H1 (cell line): ENCODE results near the gene FAM9C. TPM values are rescaled to one million over a fixed set of nuclear protein-coding genes. Genes with fewer than 3 reads are reported as not detected.

ENCODE experiments used
- CTCF ChIA-PET: fragments of 300-600 bp; sonication (Branson Sonifier 250); formaldehyde crosslinking; loops from one replicate; lab custom pipeline; 2021; ENCODE audit not compliant: partially characterized antibody; lab: Charles Lee
- POLR2A ChIA-PET: fragments of 300-600 bp; sonication (Branson Sonifier 250); formaldehyde crosslinking; loops from one replicate; lab custom pipeline; 2021; ENCODE audit warnings: inconsistent platforms; ENCODE audit not compliant: partially characterized antibody; lab: Charles Lee
- DNase-seq, 2 experiments: peaks; one replicate each; pipeline versions ENCODE4 v3.0.0 to v3.0.0-alpha.2; 2010 to 2022; ENCODE audit warnings: low spot score in 2 of 2, low read depth in 1 of 2, mixed read lengths in 1 of 2
- FAIRE-seq: peaks from 2 replicates; lab custom pipeline; 2011; peaks lifted over from hg19 to GRCh38; lab: Jason Lieb, UNC
- H2AFZ ChIP-seq: 2 replicates; pipeline ENCODE4 v1.8.1; 2012; ENCODE audit warnings: low read length, inconsistent platforms
- H2AK5ac ChIP-seq: 2 replicates; pipeline ENCODE4 v1.6.1; 2013; ENCODE audit warnings: low read depth, low read length
- H2BK120ac ChIP-seq: replicated peaks from 2 replicates; pipeline ENCODE3; 2013; ENCODE audit warnings: low read depth, low read length, inconsistent platforms
- H2BK12ac ChIP-seq: 2 replicates; pipeline ENCODE4 v1.6.1; 2013; ENCODE audit warnings: low read depth, low read length
- H2BK15ac ChIP-seq: 2 replicates; pipeline ENCODE4 v1.6.1; 2013; ENCODE audit warnings: low read length
- H2BK20ac ChIP-seq: 2 replicates; pipeline ENCODE4 v1.6.1; 2013; ENCODE audit warnings: low read length
- H2BK5ac ChIP-seq: 2 replicates; pipeline ENCODE4 v1.6.1; 2013; ENCODE audit warnings: low read depth, low read length
- H3K14ac ChIP-seq: 2 replicates; pipeline ENCODE4 v1.6.1; 2013; ENCODE audit warnings: inconsistent platforms; ENCODE audit not compliant: insufficient read length
- H3K18ac ChIP-seq: 2 replicates; pipeline ENCODE4 v1.6.1; 2013; ENCODE audit warnings: low read length; ENCODE audit errors: extremely low read depth
- H3K23ac ChIP-seq: 2 replicates; pipeline ENCODE4 v1.6.1; 2013; ENCODE audit warnings: inconsistent platforms; ENCODE audit not compliant: insufficient read length
- H3K23me2 ChIP-seq: 2 replicates; pipeline ENCODE4 v1.6.1; 2013; ENCODE audit warnings: low read depth, low read length
- H3K27ac ChIP-seq: 2 replicates; pipeline ENCODE4 v1.6.1; 2011; ENCODE audit warnings: low read depth, low read length, inconsistent platforms
- H3K27me3 ChIP-seq, 4 experiments: replicated peaks in 1 of 4; 1 replicate in 1 of 4; 2 replicates in 3 of 4; pipeline versions ENCODE4 v1.6.1 to v1.8.1; 2011 to 2013; ENCODE audit warnings: low read length in 3 of 4, mild to moderate bottlenecking in 3 of 4, inconsistent platforms in 2 of 4, mixed read lengths in 2 of 4, moderate library complexity in 1 of 4; ENCODE audit not compliant: control insufficient read depth in 3 of 4, insufficient read depth in 3 of 4; ENCODE audit errors: extremely low read depth in 1 of 4
- H3K36me3 ChIP-seq, 4 experiments: 2 replicates each; pipeline versions ENCODE4 v1.6.1 to v1.8.1; 2011 to 2013; ENCODE audit warnings: mild to moderate bottlenecking in 4 of 4, low read length in 3 of 4, moderate library complexity in 2 of 4, control low read depth in 1 of 4, inconsistent platforms in 1 of 4; ENCODE audit not compliant: insufficient read depth in 4 of 4, control insufficient read depth in 2 of 4
- H3K4ac ChIP-seq: replicated peaks from 2 replicates; pipeline ENCODE3; 2013; ENCODE audit warnings: low read length, low read depth, mixed read lengths, inconsistent platforms; ENCODE audit not compliant: insufficient read length
- H3K4me1 ChIP-seq, 4 experiments: replicated peaks in 1 of 4; 1 replicate in 1 of 4; 2 replicates in 3 of 4; pipeline versions ENCODE4 v1.6.1 to v1.8.1; 2011 to 2013; ENCODE audit warnings: low read length in 3 of 4, inconsistent platforms in 2 of 4, mixed read lengths in 1 of 4; ENCODE audit not compliant: insufficient read depth in 4 of 4, control insufficient read depth in 3 of 4
- H3K4me2 ChIP-seq, 2 experiments: 2 replicates each; pipeline versions ENCODE4 v1.6.1 to v1.8.1; 2011 to 2013; ENCODE audit warnings: low read depth in 2 of 2, low read length in 2 of 2, control low read depth in 1 of 2, inconsistent platforms in 1 of 2, mild to moderate bottlenecking in 1 of 2; ENCODE audit not compliant: insufficient read depth in 1 of 2
- H3K4me3 ChIP-seq, 4 experiments: fragments of 200-600, 300-600 bp in 1 of 4; sonication (generic), shearing (Covaris generic), sonication (Bioruptor Twin) in 1 of 4; 2 replicates each; pipeline versions ENCODE4 v1.5.1 to v1.8.1; 2011 to 2016; ENCODE audit warnings: low read length in 4 of 4, low read depth in 3 of 4, control low read depth in 2 of 4, inconsistent platforms in 2 of 4, mild to moderate bottlenecking in 2 of 4, mixed read lengths in 1 of 4, moderate library complexity in 1 of 4; ENCODE audit not compliant: insufficient read depth in 2 of 4; ENCODE audit errors: extremely low read depth in 1 of 4
- H3K56ac ChIP-seq: replicated peaks from 2 replicates; pipeline ENCODE3; 2013; ENCODE audit warnings: low read depth, mild to moderate bottlenecking, mixed read lengths, low read length, inconsistent platforms; ENCODE audit not compliant: insufficient read length
- H3K79me1 ChIP-seq: 2 replicates; pipeline ENCODE4 v1.6.1; 2013; ENCODE audit warnings: low read depth, low read length, control low read depth
- H3K79me2 ChIP-seq, 2 experiments: 2 replicates each; pipeline versions ENCODE4 v1.6.1 to v1.8.1; 2012 to 2013; ENCODE audit warnings: low read length in 2 of 2, mild to moderate bottlenecking in 2 of 2, inconsistent platforms in 1 of 2; ENCODE audit not compliant: insufficient read depth in 2 of 2, control insufficient read depth in 1 of 2
- H3K9ac ChIP-seq, 4 experiments: replicated peaks in 1 of 4; 1 replicate in 1 of 4; 2 replicates in 3 of 4; pipeline versions ENCODE4 v1.6.1 to v1.8.1; 2011 to 2013; ENCODE audit warnings: low read depth in 3 of 4, low read length in 3 of 4, control low read depth in 2 of 4, mild to moderate bottlenecking in 2 of 4, moderate library complexity in 2 of 4, inconsistent platforms in 1 of 4; ENCODE audit errors: extremely low read depth in 1 of 4
- H3K9me3 ChIP-seq, 2 experiments: 2 replicates each; pipeline versions ENCODE4 v1.6.1 to v1.8.1; 2012 to 2013; ENCODE audit warnings: mild to moderate bottlenecking in 2 of 2, moderate library complexity in 2 of 2, control low read depth in 1 of 2, inconsistent platforms in 1 of 2, low read depth in 1 of 2, low read length in 1 of 2, mixed read lengths in 1 of 2; ENCODE audit not compliant: insufficient read depth in 2 of 2
- H4K20me1 ChIP-seq, 2 experiments: replicated peaks in 1 of 2; 2 replicates each; pipeline versions ENCODE3 to v1.8.1; 2011 to 2013; ENCODE audit warnings: inconsistent platforms in 2 of 2, low read length in 2 of 2, mild to moderate bottlenecking in 1 of 2; ENCODE audit not compliant: insufficient read depth in 2 of 2, control insufficient read depth in 1 of 2
- H4K5ac ChIP-seq: 2 replicates; pipeline ENCODE4 v1.6.1; 2013; ENCODE audit warnings: low read length, low read depth, mixed read lengths, inconsistent platforms; ENCODE audit not compliant: insufficient read length
- H4K8ac ChIP-seq: 2 replicates; pipeline ENCODE4 v1.8.0; 2013; ENCODE audit warnings: mild to moderate bottlenecking, moderate library complexity, low read length, inconsistent platforms; ENCODE audit not compliant: insufficient read depth; ENCODE audit errors: extremely low read depth
- H4K91ac ChIP-seq: replicated peaks from 2 replicates; pipeline ENCODE3; 2013; ENCODE audit warnings: low read length, mixed read lengths, inconsistent platforms; ENCODE audit not compliant: insufficient read length
- CHD2 ChIP-seq: IDR thresholded peaks from 2 replicates; pipeline ENCODE4 v1.6.1; 2012; ENCODE audit warnings: low read length, improper control_type of control experiment
- CTBP2 ChIP-seq: IDR thresholded peaks from 2 replicates; pipeline ENCODE4 v1.7.0; 2011; ENCODE audit warnings: borderline replicate concordance, mild to moderate bottlenecking, moderate library complexity, mixed read lengths, low read length; ENCODE audit not compliant: insufficient read depth, insufficient read length
- NANOG ChIP-seq: IDR thresholded peaks from 2 replicates; pipeline ENCODE4 v1.6.1; 2011; ENCODE audit warnings: low read length, low read depth, mild to moderate bottlenecking, inconsistent platforms; ENCODE audit not compliant: insufficient read depth, poor library complexity, severe bottlenecking
- RNF2 ChIP-seq: fragments of 200-900, 300-1000 bp; sonication (generic); IDR thresholded peaks from 2 replicates; pipeline ENCODE4 v1.7.1; 2016; ENCODE audit warnings: borderline replicate concordance, low read depth, mild to moderate bottlenecking, antibody characterized with exemption, low read length; ENCODE audit not compliant: poor library complexity, severe bottlenecking; ENCODE audit errors: missing control alignments
- SP1 ChIP-seq: IDR thresholded peaks from 2 replicates; pipeline ENCODE4 v1.6.1; 2011; ENCODE audit warnings: low read depth, low read length
- WGBS, 2 experiments: shearing (Covaris generic) in 1 of 2; methylation state at CpG; one replicate each; pipeline versions ENCODE4 v1.1.6 to v1.1.7; 2013 to 2015; ENCODE audit warnings: low lambda C conversion rate in 2 of 2, mixed read lengths in 2 of 2, inconsistent platforms in 1 of 2, low coverage in 1 of 2, missing lambda C conversion rate in 1 of 2; ENCODE audit not compliant: insufficient replicate concordance in 2 of 2, insufficient coverage in 1 of 2, insufficient read length in 1 of 2; ENCODE audit errors: extremely low coverage in 1 of 2, missing lambda C conversion rate in 1 of 2; 5-methylcytosine and 5-hydroxymethylcytosine counted together
- polyA plus RNA-seq, 7 experiments: library from polyadenylated mRNA; depleted of rRNA in 3 of 7; stranded (reverse) in 5 of 7; unstranded in 2 of 7; fragments of >200 nt in 5 of 7; fragments of 200-250 nt in 2 of 7; gene quantifications; 1 replicate in 5 of 7; 2 replicates in 1 of 7; 4 replicates in 1 of 7; pipeline versions ENCODE4 v1.2.1 to v1.2.3, GENCODE V29; 2011 to 2013; ENCODE audit warnings: missing spikeins in 2 of 7, mixed read lengths in 2 of 7
- total RNA-seq: library from RNA; stranded (reverse); fragmentation: NEBNext Ultra II Directional; extraction: Animal tissue kit (Norgen Biotek cat#: 25700); gene quantifications from 2 replicates; pipeline ENCODE4 v1.2.1, GENCODE V29; 2021
- TF ChIP-seq, protein P1 (sequence below): IDR thresholded peaks from 2 replicates; pipeline ENCODE4 v1.6.1; 2012; ENCODE audit warnings: inconsistent platforms

FAM9C gene
- total and polyA plus RNA-seq, 2 of the 8 experiments (the other 6 are each of a cell fraction or from before 2014, with no cell fraction given) = not detected

GRCh38 chrX:13043938-13044337 lies 482 bp downstream of the FAM9C start:
- no peak overlapping the region for H4K5ac ChIP-seq
- no peak overlapping the region for H2BK15ac ChIP-seq
- H3K9me3 ChIP-seq = no peaks in the 10 kb centered on the region
- H3K56ac ChIP-seq = no peak overlapping the region
- DNase-seq (no peak), FAIRE-seq (no peak)
- H3K79me2 ChIP-seq = no peaks in the 10 kb centered on the region
- no peak overlapping the region for H3K4me2 ChIP-seq
- no peak overlapping the region for H3K18ac ChIP-seq
- no peak overlapping the region for H3K9ac ChIP-seq
- no peak overlapping the region for H2BK20ac ChIP-seq
- H3K79me1 ChIP-seq = no peaks in the 10 kb centered on the region
- CTCF ChIA-PET = no interaction called here
- no peak overlapping the region for H2AK5ac ChIP-seq
- POLR2A ChIA-PET = no interaction called here
- H4K91ac ChIP-seq = no peak overlapping the region
- no CpG with 5 or more reads among the region's 25 CpGs for WGBS, 2 experiments
- H3K23ac ChIP-seq = no peak overlapping the region
- H2BK120ac ChIP-seq = no peak overlapping the region
- no peaks in the 10 kb centered on the region for H4K20me1 ChIP-seq
- no peaks in the 10 kb centered on the region for H3K36me3 ChIP-seq
- TF ChIP-seq SP1 = no peak
- TF ChIP-seq CHD2 = no peak
- TF ChIP-seq RNF2 = no peak
- no peak for TF ChIP-seq CTBP2
- TF ChIP-seq NANOG = no peak
- TF ChIP-seq, protein P1, sequence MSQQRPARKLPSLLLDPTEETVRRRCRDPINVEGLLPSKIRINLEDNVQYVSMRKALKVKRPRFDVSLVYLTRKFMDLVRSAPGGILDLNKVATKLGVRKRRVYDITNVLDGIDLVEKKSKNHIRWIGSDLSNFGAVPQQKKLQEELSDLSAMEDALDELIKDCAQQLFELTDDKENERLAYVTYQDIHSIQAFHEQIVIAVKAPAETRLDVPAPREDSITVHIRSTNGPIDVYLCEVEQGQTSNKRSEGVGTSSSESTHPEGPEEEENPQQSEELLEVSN = no peak
- H3K14ac ChIP-seq = no peak overlapping the region
- H3K4me3 ChIP-seq = no peak overlapping the region
- no peak overlapping the region; the same call in 1 of the 2 replicates for H4K8ac ChIP-seq
- H3K27me3 ChIP-seq = no peaks in the 10 kb centered on the region
- H3K4ac ChIP-seq = no peak overlapping the region
- no peaks in the 10 kb centered on the region for H3K4me1 ChIP-seq
- H2BK12ac ChIP-seq = no peak overlapping the region
- H2AFZ ChIP-seq = no peak overlapping the region
- H2BK5ac ChIP-seq = no peak overlapping the region
- no peaks in the 10 kb centered on the region for H3K23me2 ChIP-seq
- H3K27ac ChIP-seq = no peak overlapping the region
